ENCODE measurements around the gene ACSF3. TPM values are rescaled to one million over a fixed set of nuclear protein-coding genes. Genes with fewer than 3 reads are reported as not detected.

Gene ACSF3
- polyA plus RNA-seq, 1 donor from 2014 or later = 20.8 TPM

DNA sequence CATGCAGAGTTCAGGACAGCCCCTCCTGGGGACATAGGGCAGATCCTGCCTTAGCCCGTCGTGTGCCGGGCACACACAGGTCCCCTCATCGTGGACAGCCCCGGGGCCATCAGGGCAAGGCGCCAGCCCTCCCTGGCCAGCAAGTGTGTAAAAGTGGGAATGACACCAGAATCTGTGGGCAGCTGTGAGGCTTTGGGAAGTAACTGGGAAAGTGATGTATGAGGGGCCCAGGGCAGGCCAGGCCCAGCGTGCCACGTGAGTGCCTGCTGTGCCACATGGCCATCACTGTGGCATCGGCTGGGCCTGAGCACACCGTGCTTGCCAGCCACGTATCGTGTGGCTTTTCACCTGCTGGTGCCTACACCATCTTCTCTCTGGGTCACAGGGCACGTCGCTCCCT, 26.6 kb downstream of the ACSF3 start:
- no peaks in the 10 kb centered on the region for H3F3A ChIP-seq (ENCODE audit: insufficient read depth, low read length, poor library complexity, severe bottlenecking)
- H3K27me3 ChIP-seq (ENCODE audit: insufficient read depth, low read depth, low read length) = no peaks in the 10 kb centered on the region
- H3K9me3 ChIP-seq (ENCODE audit: low read length) = no peaks in the 10 kb centered on the region
- no peak overlapping the region for H3K9ac ChIP-seq (ENCODE audit: low read length)
- H3K4me2 ChIP-seq (ENCODE audit: low read length) = no peak overlapping the region
- no peak overlapping the region for H2AFZ ChIP-seq (ENCODE audit: low read depth, low read length)
- H4K20me1 ChIP-seq (ENCODE audit: insufficient read depth) = no peaks in the 10 kb centered on the region
- H3K9me2 ChIP-seq (ENCODE audit: insufficient read depth, low read length) = no peaks in the 10 kb centered on the region
- no peak overlapping the region for H3K27ac ChIP-seq (ENCODE audit: low read length)
- TF ChIP-seq EZH2 (IDR thresholded peaks at IDR 0.05; ENCODE audit: borderline replicate concordance, insufficient read depth, low read length, poor library complexity, severe bottlenecking) (no peak), EP300 (conservative IDR thresholded peaks at IDR 0.05; ENCODE audit: poor library complexity, severe bottlenecking) (no peak), SMC3 (conservative IDR thresholded peaks at IDR 0.05; ENCODE audit: poor library complexity) (no peak), RAD21 (conservative IDR thresholded peaks at IDR 0.05) (no peak), POLR2AphosphoS5 (IDR thresholded peaks at IDR 0.05) (no peak), TAF1 (IDR thresholded peaks at IDR 0.05; ENCODE audit: low read depth) (no peak), MXI1 (conservative IDR thresholded peaks at IDR 0.05; ENCODE audit: poor library complexity, severe bottlenecking) (no peak)
- TF ChIP-seq, protein P1, sequence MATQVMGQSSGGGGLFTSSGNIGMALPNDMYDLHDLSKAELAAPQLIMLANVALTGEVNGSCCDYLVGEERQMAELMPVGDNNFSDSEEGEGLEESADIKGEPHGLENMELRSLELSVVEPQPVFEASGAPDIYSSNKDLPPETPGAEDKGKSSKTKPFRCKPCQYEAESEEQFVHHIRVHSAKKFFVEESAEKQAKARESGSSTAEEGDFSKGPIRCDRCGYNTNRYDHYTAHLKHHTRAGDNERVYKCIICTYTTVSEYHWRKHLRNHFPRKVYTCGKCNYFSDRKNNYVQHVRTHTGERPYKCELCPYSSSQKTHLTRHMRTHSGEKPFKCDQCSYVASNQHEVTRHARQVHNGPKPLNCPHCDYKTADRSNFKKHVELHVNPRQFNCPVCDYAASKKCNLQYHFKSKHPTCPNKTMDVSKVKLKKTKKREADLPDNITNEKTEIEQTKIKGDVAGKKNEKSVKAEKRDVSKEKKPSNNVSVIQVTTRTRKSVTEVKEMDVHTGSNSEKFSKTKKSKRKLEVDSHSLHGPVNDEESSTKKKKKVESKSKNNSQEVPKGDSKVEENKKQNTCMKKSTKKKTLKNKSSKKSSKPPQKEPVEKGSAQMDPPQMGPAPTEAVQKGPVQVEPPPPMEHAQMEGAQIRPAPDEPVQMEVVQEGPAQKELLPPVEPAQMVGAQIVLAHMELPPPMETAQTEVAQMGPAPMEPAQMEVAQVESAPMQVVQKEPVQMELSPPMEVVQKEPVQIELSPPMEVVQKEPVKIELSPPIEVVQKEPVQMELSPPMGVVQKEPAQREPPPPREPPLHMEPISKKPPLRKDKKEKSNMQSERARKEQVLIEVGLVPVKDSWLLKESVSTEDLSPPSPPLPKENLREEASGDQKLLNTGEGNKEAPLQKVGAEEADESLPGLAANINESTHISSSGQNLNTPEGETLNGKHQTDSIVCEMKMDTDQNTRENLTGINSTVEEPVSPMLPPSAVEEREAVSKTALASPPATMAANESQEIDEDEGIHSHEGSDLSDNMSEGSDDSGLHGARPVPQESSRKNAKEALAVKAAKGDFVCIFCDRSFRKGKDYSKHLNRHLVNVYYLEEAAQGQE (IDR thresholded peaks at IDR 0.05; ENCODE audit: borderline replicate concordance) = no peak
- TF ChIP-seq, protein P2, sequence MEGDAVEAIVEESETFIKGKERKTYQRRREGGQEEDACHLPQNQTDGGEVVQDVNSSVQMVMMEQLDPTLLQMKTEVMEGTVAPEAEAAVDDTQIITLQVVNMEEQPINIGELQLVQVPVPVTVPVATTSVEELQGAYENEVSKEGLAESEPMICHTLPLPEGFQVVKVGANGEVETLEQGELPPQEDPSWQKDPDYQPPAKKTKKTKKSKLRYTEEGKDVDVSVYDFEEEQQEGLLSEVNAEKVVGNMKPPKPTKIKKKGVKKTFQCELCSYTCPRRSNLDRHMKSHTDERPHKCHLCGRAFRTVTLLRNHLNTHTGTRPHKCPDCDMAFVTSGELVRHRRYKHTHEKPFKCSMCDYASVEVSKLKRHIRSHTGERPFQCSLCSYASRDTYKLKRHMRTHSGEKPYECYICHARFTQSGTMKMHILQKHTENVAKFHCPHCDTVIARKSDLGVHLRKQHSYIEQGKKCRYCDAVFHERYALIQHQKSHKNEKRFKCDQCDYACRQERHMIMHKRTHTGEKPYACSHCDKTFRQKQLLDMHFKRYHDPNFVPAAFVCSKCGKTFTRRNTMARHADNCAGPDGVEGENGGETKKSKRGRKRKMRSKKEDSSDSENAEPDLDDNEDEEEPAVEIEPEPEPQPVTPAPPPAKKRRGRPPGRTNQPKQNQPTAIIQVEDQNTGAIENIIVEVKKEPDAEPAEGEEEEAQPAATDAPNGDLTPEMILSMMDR (IDR thresholded peaks at IDR 0.05; ENCODE audit: poor library complexity, severe bottlenecking) = no peak
- no peaks in the 10 kb centered on the region for H3K79me2 ChIP-seq (replicated peaks; ENCODE audit: insufficient read depth, low read length)
- no peak overlapping the region for H3K4me3 ChIP-seq (ENCODE audit: low read length)
- peaks cover 5% of the 10 kb centered on the region for H3K36me3 ChIP-seq (ENCODE audit: insufficient read depth, low read length)

DNA sequence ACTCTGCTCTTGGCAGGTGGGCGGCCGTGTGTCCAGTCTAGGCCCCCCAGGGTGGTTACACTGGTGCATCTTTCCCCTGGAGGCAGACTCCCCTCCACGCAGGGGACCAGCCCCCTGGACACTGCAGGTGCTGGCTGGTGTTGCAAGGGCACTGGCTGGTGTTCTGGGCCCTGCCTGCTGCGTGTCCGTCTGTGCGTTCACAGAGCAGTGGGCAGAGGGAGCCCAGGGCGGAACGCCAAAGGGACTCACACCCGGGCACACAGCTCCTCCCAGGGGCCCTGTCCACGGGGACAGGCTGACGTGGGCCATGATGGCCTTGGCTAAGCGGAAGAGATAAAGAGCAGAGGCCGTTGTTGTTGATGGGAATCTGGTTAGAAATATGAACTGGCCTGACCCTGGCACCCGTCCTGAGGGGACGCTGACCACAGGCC, 27.3 kb downstream of the ACSF3 start:
- H3K9ac ChIP-seq (ENCODE audit: low read length) = no peak overlapping the region
- no peaks in the 10 kb centered on the region for H3K9me3 ChIP-seq (ENCODE audit: low read length)
- no peak overlapping the region for H3K4me2 ChIP-seq (ENCODE audit: low read length)
- H3F3A ChIP-seq (ENCODE audit: insufficient read depth, low read length, poor library complexity, severe bottlenecking) = no peaks in the 10 kb centered on the region
- TF ChIP-seq EZH2 (IDR thresholded peaks at IDR 0.05; ENCODE audit: borderline replicate concordance, insufficient read depth, low read length, poor library complexity, severe bottlenecking) (no peak), MXI1 (conservative IDR thresholded peaks at IDR 0.05; ENCODE audit: poor library complexity, severe bottlenecking) (no peak), TAF1 (IDR thresholded peaks at IDR 0.05; ENCODE audit: low read depth) (no peak), POLR2AphosphoS5 (IDR thresholded peaks at IDR 0.05) (no peak), EP300 (conservative IDR thresholded peaks at IDR 0.05; ENCODE audit: poor library complexity, severe bottlenecking) (no peak)
- TF ChIP-seq, protein P2 (IDR thresholded peaks at IDR 0.05; ENCODE audit: poor library complexity, severe bottlenecking) = no peak
- TF ChIP-seq, protein P1 (IDR thresholded peaks at IDR 0.05; ENCODE audit: borderline replicate concordance) = no peak
- no peaks in the 10 kb centered on the region for H3K79me2 ChIP-seq (replicated peaks; ENCODE audit: insufficient read depth, low read length)
- H3K27me3 ChIP-seq (ENCODE audit: insufficient read depth, low read depth, low read length) = no peaks in the 10 kb centered on the region
- no peak overlapping the region for H3K4me3 ChIP-seq (ENCODE audit: low read length)
- H2AFZ ChIP-seq (ENCODE audit: low read depth, low read length) = no peak overlapping the region
- H3K9me2 ChIP-seq (ENCODE audit: insufficient read depth, low read length) = no peaks in the 10 kb centered on the region
- peaks cover 5% of the 10 kb centered on the region for H3K36me3 ChIP-seq (ENCODE audit: insufficient read depth, low read length)
- H3K27ac ChIP-seq (ENCODE audit: low read length) = no peak overlapping the region
- no peaks in the 10 kb centered on the region for H4K20me1 ChIP-seq (ENCODE audit: insufficient read depth)

All from neural cell (in vitro differentiated cells).